BJ (cell line): Measurements from ENCODE around the gene TMTC1. TPM values are rescaled to one million over a fixed set of nuclear protein-coding genes. Genes with fewer than 3 reads are reported as not detected.

Source experiments
- CTCF ChIA-PET: fragments of 350-600 bp; formaldehyde crosslinking; extraction: SDS; loops from one replicate; lab custom pipeline; 2021; ENCODE audit warnings: antibody characterized with exemption, inconsistent platforms; lab: Yijun Ruan, JAX
- POLR2A ChIA-PET: fragments of 300-600 bp; sonication (Branson Sonifier 250); formaldehyde crosslinking; extraction: SDS; loops from one replicate; lab custom pipeline; 2021; ENCODE audit warnings: antibody characterized with exemption; lab: Charles Lee
- DNase-seq: peaks from one replicate; pipeline ENCODE4 v3.0.0-alpha.2; 2011; ENCODE audit warnings: low read depth
- H3K27me3 ChIP-seq: 2 replicates; pipeline ENCODE4 v1.6.0; 2011; ENCODE audit warnings: low read length; ENCODE audit not compliant: control insufficient read depth, insufficient read depth
- H3K36me3 ChIP-seq: 2 replicates; pipeline ENCODE4 v1.5.1; 2011; ENCODE audit warnings: low read length; ENCODE audit not compliant: control insufficient read depth, insufficient read depth
- H3K4me3 ChIP-seq: 2 replicates; pipeline ENCODE4 v1.5.1; 2011; ENCODE audit warnings: low read depth, mild to moderate bottlenecking, control low read depth, low read length
- CTCF ChIP-seq: IDR thresholded peaks from 2 replicates; pipeline ENCODE4 v1.5.1; 2011; ENCODE audit warnings: low read depth, mild to moderate bottlenecking, control low read depth, inconsistent platforms, low read length, moderate library complexity; ENCODE audit not compliant: insufficient read depth
- polyA plus RNA-seq: library from polyadenylated mRNA; depleted of rRNA; stranded (reverse); fragments of >200 nt; gene quantifications from 2 replicates; pipeline ENCODE4 v1.2.3, GENCODE V29; 2011

Gene TMTC1
- polyA plus RNA-seq, 1 experiment, result 21.8 TPM

- Histone ChIP-seq H3K36me3 (no peaks in the 10 kb centered on the region), H3K4me3 (no peak overlapping the region), H3K27me3 (no peaks in the 10 kb centered on the region)
- DNase-seq, result no peak
- CTCF ChIA-PET, result no interaction called here
- TF ChIP-seq CTCF, result no peak
- POLR2A ChIA-PET, result no interaction called here
These were observed 66.1 kb downstream of the TMTC1 start for GRCh38 chr12:29717540-29718100.

- ChIA-PET POLR2A (no interaction called here), CTCF (no interaction called here)
- Histone ChIP-seq H3K4me3 (no peak overlapping the region), H3K27me3 (no peaks in the 10 kb centered on the region), H3K36me3 (no peaks in the 10 kb centered on the region)
- no peak for DNase-seq
- no peak for TF ChIP-seq CTCF
These were observed 68.8 kb downstream of the TMTC1 start for GRCh38 chr12:29714966-29715365.

- ChIA-PET POLR2A (no interaction called here), CTCF (no interaction called here)
- DNase-seq, result no peak
- Histone ChIP-seq H3K27me3 (no peaks in the 10 kb centered on the region), H3K4me3 (no peak overlapping the region), H3K36me3 (no peaks in the 10 kb centered on the region)
- TF ChIP-seq CTCF, result no peak
These were observed 70.0 kb downstream of the TMTC1 start for GRCh38 chr12:29713729-29714128.

GRCh38 chr12:29711381-29711780, 72.4 kb downstream of the TMTC1 start:
- no peak overlapping the region for H3K4me3 ChIP-seq
- no peaks in the 10 kb centered on the region for H3K27me3 ChIP-seq
- H3K36me3 ChIP-seq, result no peaks in the 10 kb centered on the region
- TF ChIP-seq CTCF, result no peak
- DNase-seq, result no peak
- CTCF ChIA-PET, result interaction anchor here (1.3 kb wide), 1 partner anchor 33 kb away, joined by 3 read pairs; no protein-coding TSS in a partner anchor
- POLR2A ChIA-PET, result no interaction called here

DNA sequence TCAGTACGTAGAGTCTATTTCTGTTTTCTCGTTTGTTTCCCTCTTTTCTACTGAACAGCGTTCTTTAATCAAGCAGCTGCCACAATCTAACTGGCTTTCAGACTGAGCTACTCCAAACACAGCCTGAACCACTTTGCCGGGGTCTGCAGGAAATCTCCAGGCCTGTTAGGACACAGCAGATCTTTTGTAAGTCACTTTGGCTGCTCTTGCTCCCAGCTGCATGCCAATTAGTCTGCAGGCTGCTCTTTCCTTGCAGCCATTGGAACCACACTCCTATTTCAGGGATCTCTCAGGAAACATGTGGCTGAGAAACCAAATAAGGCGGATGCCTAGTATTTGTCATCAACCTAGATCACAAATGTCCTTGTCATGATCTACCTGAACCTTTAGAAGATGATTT, 73.6 kb downstream of the TMTC1 start:
- ChIA-PET CTCF (no interaction called here), POLR2A (interaction anchor here (0.6 kb wide), 1 partner anchor 165 kb away, joined by 4 read pairs; no protein-coding TSS in a partner anchor)
- no peaks in the 10 kb centered on the region for H3K36me3 ChIP-seq
- no peak overlapping the region for H3K4me3 ChIP-seq
- DNase-seq, result no peak
- no peaks in the 10 kb centered on the region for H3K27me3 ChIP-seq
- TF ChIP-seq CTCF, result no peak
